ENCODE results near the gene EDEM3.
"Not testable (repeated sequence)": the region's sequence is repeated elsewhere in the genome, so short reads cannot be mapped to it uniquely, and the experiment has no call there.

The EDEM3 gene

DNA sequence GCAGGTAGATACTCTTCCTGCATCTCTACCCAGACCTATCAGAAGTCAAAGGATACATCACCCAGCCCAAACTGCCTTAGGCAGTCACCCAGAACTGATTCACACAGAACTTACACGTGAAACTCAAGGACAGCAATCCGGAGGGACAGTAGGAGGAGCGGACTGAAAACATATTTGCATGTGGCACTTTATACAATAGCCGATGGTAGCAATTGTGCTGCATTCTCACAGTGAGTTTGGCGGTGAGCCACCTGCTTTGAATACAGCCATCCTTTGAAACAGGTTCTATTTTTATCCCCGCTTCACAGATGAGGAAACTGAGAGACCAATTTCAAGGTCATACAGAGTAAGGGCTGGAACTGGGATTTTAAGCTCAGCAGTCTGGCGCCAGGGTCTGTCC lies 69.5 kb downstream of the EDEM3 start:
- H3K27ac ChIP-seq: no peak overlapping the region
- no peak for TF ChIP-seq CTCF (conservative IDR thresholded peaks at IDR 0.05)

- no peak for TF ChIP-seq CTCF (conservative IDR thresholded peaks at IDR 0.05)
- no peak overlapping the region for H3K27ac ChIP-seq
These were observed 70.2 kb downstream of the EDEM3 start for GRCh38 chr1:184684285-184685074.

GRCh38 chr1:184682956-184683355 lies 71.7 kb downstream of the EDEM3 start:
- no peak overlapping the region for H3K27ac ChIP-seq
- TF ChIP-seq CTCF (conservative IDR thresholded peaks at IDR 0.05): no peak

- H3K27ac ChIP-seq: not testable (repeated sequence)
These were observed 73.9 kb downstream of the EDEM3 start for GRCh38 chr1:184680611-184681225.

DNA sequence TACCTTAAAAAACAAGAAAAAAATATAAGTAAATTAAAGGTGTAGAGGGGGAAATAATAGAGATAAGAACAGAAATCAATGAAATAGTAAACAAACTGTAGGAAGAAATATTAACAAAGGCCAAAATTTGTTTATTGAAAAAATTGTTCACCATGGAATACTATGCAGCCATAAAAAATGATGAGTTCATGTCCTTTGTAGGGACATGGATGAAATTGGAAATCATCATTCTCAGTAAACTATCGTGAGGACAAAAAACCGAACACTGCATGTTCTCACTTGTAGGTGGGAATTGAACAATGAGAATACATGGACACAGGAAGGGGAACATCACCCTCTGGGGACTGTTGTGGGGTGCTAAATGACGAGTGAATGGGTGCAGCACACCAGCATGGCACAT lies 75.2 kb downstream of the EDEM3 start:
- not testable (repeated sequence) for H3K27ac ChIP-seq

- H3K27ac ChIP-seq: no peak overlapping the region
- no peak for TF ChIP-seq CTCF (conservative IDR thresholded peaks at IDR 0.05)
These were observed 77.3 kb downstream of the EDEM3 start for GRCh38 chr1:184677344-184677743.

GRCh38 chr1:184673305-184673704 lies 81.4 kb downstream of the EDEM3 start:
- TF ChIP-seq CTCF (conservative IDR thresholded peaks at IDR 0.05): no peak
- H3K27ac ChIP-seq: no peak overlapping the region

- no peak overlapping the region for H3K27ac ChIP-seq
- no peak for TF ChIP-seq CTCF (conservative IDR thresholded peaks at IDR 0.05)
These were observed 82.5 kb downstream of the EDEM3 start for GRCh38 chr1:184672013-184672726.

Measured in VCaP (cell line).